C4-2B (cell line): ENCODE measurements around the gene ZNF705A.
"Not testable (repeated sequence)": the region's sequence is repeated elsewhere in the genome, so short reads cannot be mapped to it uniquely, and the experiment has no call there.

ENCODE experiments used
- ZFX ChIP-seq: fragments of 450-650 bp; IDR thresholded peaks from 2 replicates; pipeline ENCODE4 v1.6.1; 2017
- TF ChIP-seq, protein P1 (sequence below): fragments of 450-650 bp; conservative IDR thresholded peaks from 2 replicates; pipeline ENCODE4 v1.5.1; 2017; ENCODE audit warnings: mild to moderate bottlenecking

DNA sequence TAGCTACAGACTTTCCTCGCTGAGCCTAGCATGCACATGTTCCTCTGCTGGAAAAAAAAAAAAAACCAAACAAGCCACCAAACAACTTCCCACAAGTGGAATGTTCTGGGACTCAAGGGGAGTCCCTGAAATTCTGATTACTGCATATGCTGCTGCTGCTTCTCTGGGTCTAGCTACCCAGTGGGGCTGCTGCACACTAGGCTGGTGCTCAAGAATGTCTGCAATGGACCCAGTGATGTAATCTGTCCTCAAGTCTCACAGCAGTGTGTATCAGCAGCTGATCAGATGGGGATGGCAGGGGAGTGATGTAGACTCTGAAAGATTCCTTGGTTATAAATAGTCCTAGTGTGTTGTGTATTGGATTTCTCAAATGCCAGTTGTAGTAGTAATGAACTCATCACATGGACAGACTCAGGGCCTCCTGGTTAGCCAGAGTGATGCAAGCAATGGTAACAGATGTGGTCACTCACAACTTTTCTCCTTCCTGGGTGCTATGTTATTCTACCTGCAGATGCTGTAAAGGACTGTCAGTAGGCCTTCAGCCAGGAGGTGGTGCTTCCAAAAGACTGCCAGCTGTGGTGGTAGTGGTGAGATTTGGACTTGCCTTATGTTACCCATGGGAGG is 41.0 kb downstream of the ZNF705A start:
- TF ChIP-seq, protein P1, sequence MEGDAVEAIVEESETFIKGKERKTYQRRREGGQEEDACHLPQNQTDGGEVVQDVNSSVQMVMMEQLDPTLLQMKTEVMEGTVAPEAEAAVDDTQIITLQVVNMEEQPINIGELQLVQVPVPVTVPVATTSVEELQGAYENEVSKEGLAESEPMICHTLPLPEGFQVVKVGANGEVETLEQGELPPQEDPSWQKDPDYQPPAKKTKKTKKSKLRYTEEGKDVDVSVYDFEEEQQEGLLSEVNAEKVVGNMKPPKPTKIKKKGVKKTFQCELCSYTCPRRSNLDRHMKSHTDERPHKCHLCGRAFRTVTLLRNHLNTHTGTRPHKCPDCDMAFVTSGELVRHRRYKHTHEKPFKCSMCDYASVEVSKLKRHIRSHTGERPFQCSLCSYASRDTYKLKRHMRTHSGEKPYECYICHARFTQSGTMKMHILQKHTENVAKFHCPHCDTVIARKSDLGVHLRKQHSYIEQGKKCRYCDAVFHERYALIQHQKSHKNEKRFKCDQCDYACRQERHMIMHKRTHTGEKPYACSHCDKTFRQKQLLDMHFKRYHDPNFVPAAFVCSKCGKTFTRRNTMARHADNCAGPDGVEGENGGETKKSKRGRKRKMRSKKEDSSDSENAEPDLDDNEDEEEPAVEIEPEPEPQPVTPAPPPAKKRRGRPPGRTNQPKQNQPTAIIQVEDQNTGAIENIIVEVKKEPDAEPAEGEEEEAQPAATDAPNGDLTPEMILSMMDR, result not testable (repeated sequence)
- TF ChIP-seq ZFX, result not testable (repeated sequence)
